NCI-H69 (cell line): ENCODE results near the gene ADAMTS7.

Experiments used
- DNase-seq: peaks from one replicate; lab custom pipeline; 2025; lab: John Stamatoyannopoulos, UW

The ADAMTS7 gene

GRCh38 chr15:78715930-78716329 lies 95.3 kb downstream of the ADAMTS7 start:
- no peak for DNase-seq

- no peak for DNase-seq
Measured at GRCh38 chr15:78715434-78715833, 95.8 kb downstream of the ADAMTS7 start.

- peak; percentile 28 for DNase-seq
Measured at GRCh38 chr15:78714890-78715289, 96.4 kb downstream of the ADAMTS7 start.

- no peak for DNase-seq
Measured at GRCh38 chr15:78712797-78713515, 98.3 kb downstream of the ADAMTS7 start.

DNA sequence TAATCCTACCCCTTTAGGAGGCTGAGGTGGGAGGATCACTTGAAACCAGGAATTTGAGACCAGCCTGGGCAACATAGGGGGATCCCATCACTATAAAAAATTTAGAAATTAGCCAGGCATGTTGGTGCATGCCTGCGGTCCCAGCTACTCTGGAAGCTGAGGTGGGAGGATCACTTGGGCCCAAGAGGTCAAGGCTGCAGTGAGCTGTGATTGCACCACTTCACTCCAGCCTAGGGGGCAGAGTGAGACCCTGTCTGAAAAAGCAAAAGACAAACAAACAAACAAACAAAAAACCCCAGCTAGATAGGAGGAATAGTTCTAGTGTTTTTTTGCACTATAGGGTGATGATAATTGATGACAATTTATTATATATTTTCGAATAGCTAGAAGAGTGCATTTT lies 99.6 kb downstream of the ADAMTS7 start:
- no peak for DNase-seq

DNA sequence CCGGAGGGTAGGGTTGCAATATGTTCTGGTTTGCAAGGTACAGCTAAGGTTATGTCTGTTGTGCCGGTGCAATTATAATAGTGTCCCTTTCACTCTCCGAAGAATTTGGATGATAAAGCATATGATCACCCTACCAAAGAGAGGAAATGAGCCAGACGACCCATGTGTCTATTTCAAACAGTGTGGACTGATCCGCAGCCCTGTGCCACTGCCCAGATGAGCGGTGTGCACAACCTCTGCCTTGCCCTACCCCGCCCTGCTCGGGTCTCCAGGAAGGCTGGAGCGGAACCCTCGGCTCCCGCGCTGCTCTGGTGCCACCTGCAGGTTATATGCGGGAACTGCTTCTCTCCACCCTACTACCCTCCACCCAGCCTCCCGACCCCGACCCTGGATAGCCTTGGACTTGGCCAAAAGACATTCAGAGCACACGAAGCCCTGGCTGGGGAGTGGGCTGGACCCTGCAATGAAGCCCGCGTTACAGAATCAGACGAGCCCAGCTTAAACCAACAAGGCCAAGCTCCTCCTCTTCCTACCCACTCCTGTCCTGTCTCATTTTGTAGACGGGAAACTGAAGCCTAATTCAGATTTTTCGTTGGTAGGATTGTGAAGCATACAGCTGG lies 101.9 kb downstream of the ADAMTS7 start:
- peak; percentile 84 for DNase-seq
